CD1c-positive myeloid dendritic cell (primary cell): ENCODE results near the gene SHC2.

Experiments
- DNase-seq: peaks from one replicate; pipeline ENCODE4 v3.0.0-alpha.2; 2016; ENCODE audit errors: extremely low spot score

The SHC2 gene

DNA sequence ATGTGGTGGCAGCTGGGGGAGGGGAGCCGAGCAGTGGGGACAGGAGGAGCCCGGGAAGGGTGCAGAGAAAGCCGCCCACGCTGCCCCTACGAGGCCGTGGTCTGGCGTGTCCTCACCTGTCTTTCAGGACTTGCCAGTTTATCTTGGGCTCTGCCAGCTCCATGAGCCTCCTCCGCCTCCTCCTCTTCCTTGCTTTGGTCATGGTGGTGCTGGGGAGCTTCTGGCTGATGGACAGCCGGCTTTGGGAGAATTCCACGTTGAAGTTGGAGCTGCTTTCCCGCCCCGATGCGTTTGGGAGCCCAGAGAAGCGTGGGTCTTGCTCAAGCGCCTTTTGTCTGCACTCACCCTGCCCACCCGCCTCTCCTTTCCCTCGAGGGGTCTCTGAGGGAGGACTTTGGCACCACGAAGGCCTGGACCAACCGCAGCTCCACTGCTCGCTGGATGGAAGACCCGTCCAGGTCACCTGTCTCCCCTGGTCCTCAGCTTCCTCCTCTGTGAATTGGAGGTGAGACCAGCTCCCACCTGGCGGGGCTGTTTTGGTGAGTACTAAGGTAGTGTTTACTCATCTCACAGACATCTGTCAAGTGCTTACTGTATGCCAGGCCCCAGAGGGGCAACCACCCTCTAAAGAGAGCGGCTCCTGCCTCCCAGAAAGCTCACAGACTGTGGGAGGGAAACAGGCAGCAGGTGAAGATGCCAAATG lies 86.5 kb downstream of the SHC2 start:
- no peak for DNase-seq

DNA sequence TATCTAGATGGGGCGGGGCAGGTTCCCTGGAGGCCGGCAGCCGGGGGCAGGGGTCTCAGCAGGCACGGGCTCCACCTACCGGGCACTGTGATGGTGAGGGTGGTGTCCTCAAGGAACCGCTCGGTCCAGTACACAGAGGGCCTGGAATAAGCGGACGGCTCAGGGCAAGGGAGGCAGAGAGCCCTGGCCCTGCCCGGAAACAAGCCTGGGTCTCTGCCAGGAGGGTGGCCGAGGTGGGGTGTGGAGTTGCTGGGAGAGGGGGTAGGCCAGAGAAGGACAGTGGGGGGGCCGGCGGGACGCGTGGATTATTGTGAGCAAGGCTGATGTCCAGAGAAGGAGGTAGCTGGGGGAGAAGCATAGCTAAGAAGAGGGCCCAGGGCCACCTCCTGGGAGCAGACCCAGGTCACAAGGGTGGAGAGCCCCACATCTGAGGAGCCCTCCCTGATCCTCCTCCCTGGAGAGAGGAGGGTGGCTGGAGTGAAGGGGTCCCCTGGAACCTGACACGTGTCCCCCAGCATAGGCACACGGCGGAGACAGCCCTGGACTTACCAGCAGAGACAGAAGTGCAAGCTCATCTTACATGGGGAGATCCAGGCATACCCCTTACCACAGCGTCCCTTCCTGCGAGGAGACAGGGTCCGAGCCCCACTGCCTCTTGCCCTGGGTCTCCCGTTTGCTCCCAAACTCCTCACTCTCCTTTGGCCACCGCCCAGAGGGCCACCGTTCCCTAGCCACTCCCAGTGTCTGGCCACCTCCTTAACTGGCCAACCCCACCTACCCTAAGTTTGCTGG lies 87.2 kb downstream of the SHC2 start:
- DNase-seq = no peak

DNA sequence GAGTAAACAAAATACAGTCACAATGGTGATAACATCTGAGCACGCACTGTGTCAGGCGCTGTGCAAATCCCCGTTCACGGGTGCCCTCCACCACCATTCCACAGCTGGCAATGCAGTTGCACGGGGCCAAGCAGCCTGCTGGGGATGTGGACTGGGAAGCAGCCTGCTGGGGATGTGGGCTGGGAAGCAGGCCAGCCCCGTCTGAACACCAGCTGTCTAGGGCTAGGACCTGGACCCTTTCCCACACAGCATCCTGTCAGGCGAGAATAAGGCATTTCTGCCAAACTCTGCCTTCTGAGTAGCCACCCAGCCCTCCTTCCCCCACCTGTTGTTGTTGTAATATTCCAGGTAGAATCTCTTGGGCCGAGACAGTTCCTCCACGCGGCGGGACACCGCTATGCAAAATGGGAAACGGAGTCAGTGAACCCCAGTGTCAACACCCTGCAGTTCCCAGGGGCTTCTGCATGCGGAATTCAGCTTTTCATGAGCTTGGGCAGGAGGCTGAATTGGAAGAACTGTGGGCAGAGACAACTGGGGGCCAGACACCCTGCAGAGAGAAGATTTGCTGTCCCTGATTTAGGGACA lies 88.4 kb downstream of the SHC2 start:
- no peak for DNase-seq

DNA sequence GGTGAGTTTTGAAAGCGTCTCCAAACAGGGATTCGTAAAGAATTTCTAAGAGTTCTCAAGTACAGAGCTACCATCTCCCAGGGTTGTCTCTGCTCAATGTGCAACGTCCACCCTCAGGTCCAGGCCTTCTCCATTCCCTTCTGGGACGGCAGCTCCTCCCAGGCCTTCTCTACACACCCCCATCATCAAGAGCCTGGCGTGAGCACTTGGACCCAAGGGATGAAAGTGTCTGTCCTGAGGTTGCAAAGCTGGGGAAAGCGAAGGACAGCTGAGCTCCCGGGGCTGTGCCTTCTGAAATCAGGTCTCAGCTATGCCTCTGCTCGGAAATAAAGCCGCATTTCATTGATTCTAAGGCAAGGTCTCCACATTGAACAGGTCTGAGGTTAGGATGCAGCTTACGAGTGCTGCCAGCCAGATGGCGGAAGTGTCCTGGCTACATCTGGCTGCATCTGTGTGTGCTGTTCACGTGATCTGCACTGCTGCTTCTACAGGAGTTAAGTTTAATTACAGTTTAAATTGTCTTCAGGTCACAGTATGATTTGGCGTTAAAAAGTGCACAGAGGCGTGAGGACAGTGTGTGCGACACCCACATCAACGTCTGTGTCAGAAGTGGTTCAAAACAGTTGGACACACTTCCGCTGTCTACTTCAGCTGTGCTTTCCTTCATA lies 89.2 kb downstream of the SHC2 start:
- no peak for DNase-seq

DNA sequence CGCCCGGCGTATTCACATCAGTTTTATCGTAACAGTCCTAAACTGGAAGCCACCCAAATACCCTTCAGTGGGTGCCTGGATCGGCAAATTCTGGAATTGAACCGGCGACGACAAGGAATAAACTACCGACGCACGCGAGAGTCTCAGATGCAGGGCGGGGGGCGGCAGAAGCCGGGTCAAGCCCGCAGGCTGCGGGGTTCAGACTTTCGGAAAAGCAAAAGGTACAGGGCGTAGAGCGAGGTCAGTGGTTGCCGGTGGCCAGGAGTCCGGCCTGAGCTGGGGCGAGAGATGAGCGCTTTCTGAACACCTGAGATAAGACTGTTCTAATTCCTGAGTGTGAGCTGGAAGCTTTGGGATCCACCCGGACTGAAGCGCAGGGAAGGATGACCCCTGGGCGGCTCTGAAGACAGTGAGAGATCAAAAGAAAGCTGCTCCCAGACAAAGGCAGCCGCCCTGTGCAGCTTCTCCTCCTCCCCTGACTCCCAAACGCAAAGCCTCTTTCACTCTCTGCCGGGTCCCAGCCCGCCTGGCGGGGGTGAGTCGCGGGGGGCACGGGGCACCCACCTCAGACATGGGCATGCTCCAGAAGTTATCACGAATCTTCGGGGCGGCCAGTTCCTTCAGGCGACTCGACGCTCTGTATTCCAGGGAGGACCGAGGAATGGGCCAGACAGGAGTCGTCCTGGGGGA lies 90.0 kb downstream of the SHC2 start:
- DNase-seq = no peak

DNA sequence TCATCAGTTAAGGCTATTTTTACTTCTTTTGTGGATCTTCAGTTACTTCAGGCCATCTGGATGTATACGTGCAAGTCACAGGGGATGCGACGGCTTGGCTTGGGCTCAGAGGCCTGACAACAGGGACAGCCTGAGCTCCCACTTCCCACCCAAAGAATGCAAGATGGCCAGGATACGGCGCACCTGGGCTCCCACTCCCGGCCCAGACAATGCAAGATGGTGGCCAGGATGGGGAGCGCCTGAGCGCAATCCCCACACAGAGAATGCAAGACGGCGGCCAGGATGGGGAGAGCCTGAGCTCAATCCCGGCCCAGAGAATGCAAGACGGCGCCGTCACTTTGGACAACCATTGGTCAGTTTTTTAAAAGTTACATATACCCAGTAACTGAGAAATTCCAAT lies 91.0 kb downstream of the SHC2 start:
- DNase-seq = no peak

DNA sequence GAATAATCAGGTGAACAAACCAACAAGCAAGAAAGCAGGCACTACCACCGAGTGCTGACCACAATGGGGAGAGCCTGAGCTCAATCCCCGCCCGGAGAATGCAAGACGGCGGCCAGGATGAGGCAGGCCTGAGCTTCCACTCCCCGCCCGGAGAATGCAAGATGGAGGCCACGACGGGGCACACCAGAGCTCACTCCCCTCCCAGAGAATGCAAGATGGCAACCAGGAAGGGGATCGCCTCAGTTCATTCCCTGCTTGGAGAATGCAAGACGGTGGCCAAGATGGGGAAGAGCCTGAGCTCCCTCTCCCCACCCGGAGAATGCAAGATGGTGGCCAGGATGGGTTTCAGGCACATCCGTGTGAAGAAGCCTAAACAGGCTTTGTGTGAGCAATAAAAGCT lies 91.6 kb downstream of the SHC2 start:
- no peak for DNase-seq

DNA sequence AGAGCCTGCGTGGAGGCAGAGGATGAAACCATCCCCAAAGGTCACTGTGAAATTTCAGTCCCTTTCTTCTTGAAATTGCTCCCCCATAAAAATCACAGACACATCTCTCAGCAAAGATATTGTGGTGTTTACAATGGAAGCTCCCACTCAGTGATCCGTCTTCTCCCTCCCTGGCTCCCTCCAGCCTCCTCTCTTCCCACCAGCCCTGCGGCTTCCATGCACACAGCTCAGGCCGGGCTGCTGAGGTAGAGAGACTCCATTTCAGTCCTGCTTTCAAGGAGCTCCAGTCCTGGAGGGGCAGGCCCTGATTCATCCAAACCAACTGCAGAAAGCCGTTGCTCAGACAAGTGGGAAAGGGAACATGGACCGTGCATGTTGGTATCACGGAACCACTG lies 92.2 kb downstream of the SHC2 start:
- DNase-seq = no peak

DNA sequence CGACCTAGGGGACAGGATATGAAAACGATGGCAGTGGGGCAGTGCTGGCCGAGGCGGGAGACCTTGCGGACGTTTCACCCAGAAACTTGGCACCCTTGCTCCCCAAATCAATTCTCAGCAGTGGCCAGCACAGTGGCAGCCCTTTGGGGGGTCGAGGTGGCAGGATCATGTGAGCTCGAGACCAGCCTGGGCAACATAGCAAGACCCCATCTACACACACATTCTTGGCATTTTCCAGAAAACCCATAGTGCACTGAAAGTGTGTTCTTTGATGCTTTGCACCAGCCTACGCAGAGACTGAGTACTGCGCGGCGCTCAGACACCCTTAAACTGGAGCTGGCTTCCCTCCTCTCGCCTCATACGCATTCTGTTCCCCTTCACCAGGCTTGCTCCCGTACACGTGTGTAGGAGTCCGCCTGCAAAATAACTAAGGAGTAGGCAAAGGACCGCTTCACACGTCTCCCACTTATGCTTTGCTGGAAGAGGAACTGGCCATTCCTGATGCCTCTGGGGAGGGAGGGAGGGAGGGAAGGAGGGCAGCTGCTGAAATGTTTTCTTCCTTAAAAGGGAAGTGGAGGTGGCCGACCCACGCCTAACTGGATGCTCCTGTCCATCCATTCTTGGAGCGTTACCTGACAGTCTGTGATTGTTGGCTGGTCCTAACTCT lies 92.7 kb downstream of the SHC2 start:
- DNase-seq = peak; percentile 29

DNA sequence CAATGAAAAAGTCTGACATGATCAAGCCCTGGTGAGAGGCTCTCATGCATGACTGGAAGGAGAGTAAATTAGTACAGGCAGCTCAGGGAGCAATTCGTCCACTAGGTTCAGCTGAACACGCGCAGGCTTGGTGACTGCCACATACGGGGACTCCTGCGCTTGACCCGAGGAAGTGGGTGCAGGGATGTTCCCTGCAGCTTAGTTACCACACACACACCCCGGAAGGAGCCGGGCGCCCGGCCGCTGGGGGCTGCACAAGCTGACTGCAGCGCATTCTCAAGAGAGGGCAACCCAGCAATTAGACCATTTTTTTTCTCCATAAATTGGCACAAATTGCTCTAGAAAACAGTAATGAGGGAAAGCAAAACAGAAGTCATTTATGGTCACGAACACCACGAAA lies 93.3 kb downstream of the SHC2 start:
- DNase-seq = no peak

DNA sequence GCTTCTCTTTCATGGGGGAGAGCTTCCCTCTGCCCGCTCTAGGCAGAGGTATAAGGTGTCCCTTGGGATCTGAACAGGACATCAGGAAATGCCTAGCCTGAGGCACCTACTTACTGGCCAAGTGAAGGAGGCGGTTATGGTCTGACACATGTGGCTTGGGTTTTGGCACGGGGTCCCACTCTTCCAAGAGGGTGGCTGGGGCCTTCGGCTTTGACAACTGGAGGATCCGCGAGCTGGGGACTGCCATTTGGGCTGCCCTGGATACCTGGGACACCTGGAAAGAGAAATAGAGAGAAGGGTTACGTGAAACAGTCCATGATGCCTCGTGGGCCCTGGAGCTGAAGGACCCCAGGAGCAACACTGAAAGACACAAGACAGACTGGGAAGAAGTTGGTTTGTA lies 93.9 kb downstream of the SHC2 start:
- DNase-seq = no peak
